NCI-H1694 treated with DMSO at 0.1 percent for 48 hours (cell line): ENCODE measurements around the gene BPHL.
"Not testable (repeated sequence)": the region's sequence is repeated elsewhere in the genome, so short reads cannot be mapped to it uniquely, and the experiment has no call there.

Source experiments
- DNase-seq: peaks from one replicate; lab custom pipeline; 2025; lab: John Stamatoyannopoulos, UW

BPHL gene

GRCh38 chr6:3122823-3123182 lies 4.3 kb downstream of the BPHL start:
- DNase-seq: no peak

- no peak for DNase-seq
Observed at GRCh38 chr6:3124667-3125066, 6.2 kb downstream of the BPHL start.

- no peak for DNase-seq
Observed at GRCh38 chr6:3125815-3126214, 7.3 kb downstream of the BPHL start.

GRCh38 chr6:3128356-3129108 lies 10.0 kb downstream of the BPHL start:
- no peak for DNase-seq

- no peak for DNase-seq
Observed at GRCh38 chr6:3131695-3132094, 13.2 kb downstream of the BPHL start.

- DNase-seq: no peak
Observed at GRCh38 chr6:3133515-3133914, 15.0 kb downstream of the BPHL start.

- no peak for DNase-seq
Observed at GRCh38 chr6:3135668-3136291, 17.3 kb downstream of the BPHL start.

GRCh38 chr6:3136292-3137011 lies 17.9 kb downstream of the BPHL start:
- DNase-seq: no peak

- DNase-seq: no peak
Observed at GRCh38 chr6:3137057-3137777, 18.7 kb downstream of the BPHL start.

GRCh38 chr6:3137873-3138272 lies 19.4 kb downstream of the BPHL start:
- DNase-seq: not testable (repeated sequence)

GRCh38 chr6:3138341-3138740 lies 19.8 kb downstream of the BPHL start:
- DNase-seq: no peak

- DNase-seq: peak; percentile 57
Observed at GRCh38 chr6:3139090-3139903, 20.8 kb downstream of the BPHL start.

GRCh38 chr6:3140201-3140600 lies 21.7 kb downstream of the BPHL start:
- DNase-seq: no peak

GRCh38 chr6:3142536-3142935 lies 24.0 kb downstream of the BPHL start:
- DNase-seq: no peak

- DNase-seq: no peak
Observed at GRCh38 chr6:3143158-3143557, 24.6 kb downstream of the BPHL start.

GRCh38 chr6:3144571-3144970 lies 26.1 kb downstream of the BPHL start:
- DNase-seq: no peak

GRCh38 chr6:3147914-3148757 lies 29.6 kb downstream of the BPHL start:
- no peak for DNase-seq

GRCh38 chr6:3151691-3152090 lies 33.2 kb downstream of the BPHL start:
- peak; percentile 63 for DNase-seq

GRCh38 chr6:3152689-3153088 lies 34.2 kb downstream of the BPHL start:
- DNase-seq: no peak

- not testable (repeated sequence) for DNase-seq
Observed at GRCh38 chr6:3155416-3155815, 36.9 kb downstream of the BPHL start.
